Measurements from ENCODE around the gene CLCN1.

The CLCN1 gene

DNA sequence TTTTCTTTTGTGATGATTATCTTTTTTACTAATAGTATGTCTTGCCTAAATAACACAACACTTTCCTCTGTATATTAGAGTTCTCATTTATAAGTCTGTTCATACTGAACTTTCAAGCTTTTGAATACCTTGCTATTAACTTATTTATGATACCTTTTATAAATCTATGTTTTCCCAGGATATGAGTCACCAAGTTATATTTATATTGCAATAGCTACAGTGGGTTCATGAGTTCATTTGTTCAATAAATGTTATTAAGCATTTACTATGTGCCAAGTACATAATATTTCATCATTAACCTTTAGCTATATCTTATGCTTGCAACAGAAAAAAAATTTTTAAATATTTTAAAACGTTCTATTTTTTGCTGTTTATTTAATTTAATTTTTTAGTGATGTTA, 18.3 kb downstream of the CLCN1 start:
- no peak for DNase-seq (ENCODE audit: low spot score)

DNA sequence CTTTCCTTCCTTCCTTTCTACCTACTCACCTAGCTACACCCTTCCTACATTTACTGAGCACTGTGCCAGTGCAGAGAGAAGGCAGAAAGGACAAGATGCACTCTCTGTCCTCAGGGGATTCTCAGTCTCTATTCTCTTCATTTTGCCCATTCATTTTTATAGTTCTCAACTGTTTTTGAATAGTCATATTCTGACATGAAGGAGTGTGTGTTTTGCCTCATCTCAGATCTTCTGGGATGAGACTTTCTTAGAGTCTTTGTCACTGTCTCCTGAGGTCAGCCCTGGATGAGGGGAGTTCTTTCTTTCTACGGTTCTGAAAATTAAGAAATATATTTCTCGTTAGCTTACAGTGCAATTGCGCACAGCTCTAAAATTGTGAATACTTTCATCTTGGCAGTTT, 21.3 kb downstream of the CLCN1 start:
- DNase-seq (ENCODE audit: low spot score), result no peak

DNA sequence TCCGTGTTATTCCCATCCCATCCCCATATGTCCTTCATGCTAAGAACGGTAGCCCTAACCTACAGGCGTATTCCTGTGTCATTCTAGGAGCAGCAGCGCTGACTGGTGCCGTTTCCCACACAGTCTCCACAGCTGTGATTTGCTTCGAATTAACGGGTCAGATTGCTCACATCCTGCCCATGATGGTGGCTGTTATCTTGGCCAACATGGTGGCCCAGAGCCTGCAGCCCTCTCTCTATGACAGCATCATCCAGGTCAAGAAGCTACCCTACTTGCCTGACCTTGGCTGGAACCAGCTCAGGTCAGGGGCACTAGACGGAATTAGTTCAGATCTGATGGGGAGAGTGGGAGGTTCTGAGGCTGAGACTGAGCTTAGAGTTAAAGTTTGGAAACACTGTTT, 25.9 kb downstream of the CLCN1 start:
- no peak for DNase-seq (ENCODE audit: low spot score)

DNA sequence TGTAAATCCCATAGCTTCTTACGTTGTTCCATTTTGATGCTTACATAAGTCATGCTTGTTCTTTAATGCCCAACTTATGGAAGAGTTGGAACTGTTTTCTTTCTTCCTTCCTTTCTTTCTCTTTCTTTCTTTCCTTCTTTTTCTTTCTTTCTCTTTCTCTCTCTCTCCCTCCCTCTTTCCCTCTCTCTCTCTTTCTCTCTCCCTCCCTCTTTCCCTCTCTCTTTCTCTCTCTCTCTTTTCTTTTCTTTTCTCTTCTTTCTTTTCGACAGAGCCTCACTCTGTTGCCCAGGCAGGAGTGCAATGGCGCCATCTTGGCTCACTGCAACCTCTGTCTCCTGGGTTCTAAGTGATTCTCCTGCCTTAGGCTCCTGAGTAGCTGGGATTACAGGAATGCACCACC, 27.7 kb downstream of the CLCN1 start:
- no peak for DNase-seq (ENCODE audit: low spot score)

DNA sequence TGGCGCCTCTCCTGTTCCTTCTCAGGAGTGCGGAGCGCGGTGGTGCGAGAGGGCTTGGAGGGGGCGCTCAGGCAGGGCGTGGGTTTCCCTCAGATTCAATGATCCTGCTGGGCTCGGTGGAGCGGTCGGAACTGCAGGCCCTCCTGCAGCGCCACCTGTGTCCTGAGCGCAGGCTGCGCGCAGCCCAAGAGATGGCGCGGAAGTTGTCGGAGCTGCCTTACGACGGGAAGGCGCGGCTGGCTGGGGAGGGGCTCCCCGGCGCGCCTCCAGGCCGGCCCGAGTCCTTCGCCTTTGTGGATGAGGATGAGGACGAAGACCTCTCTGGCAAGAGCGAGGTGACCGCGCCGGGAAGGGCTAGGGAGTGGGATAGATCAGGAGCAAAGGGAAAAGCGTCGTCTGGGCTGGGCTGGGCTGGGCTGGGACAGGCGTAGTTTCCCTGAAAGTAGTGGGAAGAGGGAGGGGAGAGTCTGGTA, 29.6 kb downstream of the CLCN1 start:
- DNase-seq (ENCODE audit: low spot score), result no peak

DNA sequence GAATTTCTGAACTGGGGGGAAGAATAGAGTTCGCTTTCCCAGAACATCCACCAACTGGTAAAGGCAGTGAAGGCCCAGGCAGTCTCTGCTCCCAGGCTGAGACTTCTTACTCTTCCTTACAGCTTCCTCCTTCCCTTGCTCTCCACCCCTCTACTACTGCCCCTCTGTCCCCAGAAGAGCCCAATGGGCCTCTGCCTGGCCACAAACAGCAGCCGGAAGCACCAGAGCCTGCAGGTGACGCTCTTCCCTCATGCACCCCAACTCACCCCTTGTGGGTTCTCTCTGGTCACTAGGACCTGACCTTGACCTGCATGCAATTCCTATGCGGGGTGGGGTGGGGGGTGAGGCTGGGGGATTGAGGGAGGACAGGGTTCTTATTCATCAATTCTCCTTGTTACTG, 30.1 kb downstream of the CLCN1 start:
- DNase-seq (ENCODE audit: low spot score), result no peak

DNA sequence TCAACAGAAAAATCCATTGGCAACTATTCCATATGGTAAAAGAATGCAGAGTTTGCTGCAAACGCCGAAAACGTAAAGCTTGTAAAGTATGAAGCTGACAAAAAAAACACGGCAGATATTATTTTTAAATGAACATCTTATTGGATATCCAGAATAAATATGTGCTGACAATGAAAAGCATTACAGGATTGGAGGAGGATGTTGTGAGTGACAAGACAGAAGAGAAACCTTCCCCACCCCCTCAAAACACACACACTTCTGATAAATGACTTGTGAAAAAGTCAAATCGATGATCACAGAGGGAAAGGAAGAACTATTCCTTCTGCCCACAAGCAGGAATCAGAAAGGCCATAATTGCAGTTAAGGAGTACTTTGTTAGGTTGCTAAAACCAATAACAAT, 32.0 kb downstream of the CLCN1 start:
- no peak for DNase-seq (ENCODE audit: low spot score)

DNA sequence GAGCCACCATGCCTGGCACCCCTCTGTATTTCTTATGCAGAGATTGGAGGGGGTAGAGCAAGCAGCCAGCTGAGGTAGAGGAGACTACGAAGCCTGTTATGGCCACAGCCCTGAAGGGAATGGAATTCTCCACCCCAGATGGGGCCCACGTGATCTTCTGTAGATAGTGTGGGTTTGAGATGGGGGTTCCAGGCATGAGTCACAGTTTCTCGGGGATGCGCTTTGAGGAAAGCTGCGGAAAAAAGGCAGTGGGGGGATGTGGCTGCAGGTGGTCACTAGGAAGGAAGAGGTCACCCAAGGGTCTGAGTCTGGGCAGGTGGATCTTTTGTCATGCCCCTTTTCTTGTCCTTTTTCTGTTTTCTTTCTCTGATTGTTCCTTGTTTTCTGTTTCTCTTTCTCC, 35.1 kb downstream of the CLCN1 start:
- DNase-seq (ENCODE audit: low spot score), result no peak

DNA sequence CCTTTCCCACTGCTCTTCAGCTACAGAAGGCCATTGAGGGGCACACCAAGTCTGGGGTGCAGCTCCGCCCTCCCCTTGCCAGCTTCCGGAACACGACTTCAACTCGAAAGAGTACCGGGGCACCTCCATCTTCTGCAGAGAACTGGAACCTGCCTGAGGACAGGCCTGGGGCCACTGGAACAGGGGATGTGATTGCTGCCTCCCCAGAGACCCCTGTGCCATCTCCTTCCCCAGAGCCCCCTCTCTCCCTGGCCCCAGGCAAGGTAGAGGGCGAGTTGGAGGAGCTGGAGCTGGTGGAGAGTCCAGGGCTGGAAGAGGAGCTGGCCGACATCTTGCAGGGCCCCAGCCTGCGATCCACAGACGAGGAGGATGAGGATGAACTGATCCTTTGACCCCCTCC, 35.7 kb downstream of the CLCN1 start:
- DNase-seq (ENCODE audit: low spot score), result no peak

DNA sequence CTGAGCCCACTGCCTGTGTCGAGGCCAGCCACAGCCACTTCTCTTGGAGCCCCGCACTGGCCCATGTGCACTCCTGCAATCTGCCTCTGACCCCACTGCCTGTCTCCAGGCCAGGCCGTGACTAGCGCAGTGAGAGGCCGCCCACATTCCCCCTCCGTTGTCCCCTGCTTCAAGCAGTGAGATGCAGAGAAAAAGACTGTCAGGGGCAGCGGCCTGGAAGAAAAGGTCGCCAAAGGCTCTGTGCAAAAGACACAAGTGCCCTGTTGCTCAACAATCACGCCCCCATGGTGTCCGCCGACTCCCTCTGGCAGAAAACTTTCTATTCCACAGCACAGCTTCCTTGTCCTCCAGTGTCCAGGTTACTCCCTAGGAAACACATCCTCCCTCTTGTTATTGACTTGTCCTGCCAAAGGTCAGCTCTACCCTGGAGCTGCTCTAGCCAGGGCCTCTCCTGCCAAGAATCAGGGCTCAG, 36.7 kb downstream of the CLCN1 start:
- no peak for DNase-seq (ENCODE audit: low spot score)

DNA sequence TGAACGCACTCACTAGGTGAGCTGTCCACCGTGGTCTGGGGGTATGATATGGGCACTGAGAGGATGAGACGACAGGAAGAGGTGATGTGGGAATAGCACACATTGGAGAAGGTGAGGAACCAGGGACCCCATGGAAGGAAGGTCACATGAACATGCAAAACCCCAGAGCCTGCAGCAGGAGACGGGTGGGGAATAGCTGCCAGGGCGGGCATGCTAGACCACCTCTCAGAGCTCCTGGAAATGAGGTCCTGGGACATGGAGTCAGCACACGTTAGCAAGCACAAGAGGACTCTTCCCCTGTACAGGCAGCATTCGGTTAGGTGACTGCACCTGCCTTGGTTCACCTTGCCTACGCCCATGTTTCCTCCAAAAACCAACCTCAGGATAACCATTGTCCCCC, 38.5 kb downstream of the CLCN1 start:
- no peak for DNase-seq (ENCODE audit: low spot score)

DNA sequence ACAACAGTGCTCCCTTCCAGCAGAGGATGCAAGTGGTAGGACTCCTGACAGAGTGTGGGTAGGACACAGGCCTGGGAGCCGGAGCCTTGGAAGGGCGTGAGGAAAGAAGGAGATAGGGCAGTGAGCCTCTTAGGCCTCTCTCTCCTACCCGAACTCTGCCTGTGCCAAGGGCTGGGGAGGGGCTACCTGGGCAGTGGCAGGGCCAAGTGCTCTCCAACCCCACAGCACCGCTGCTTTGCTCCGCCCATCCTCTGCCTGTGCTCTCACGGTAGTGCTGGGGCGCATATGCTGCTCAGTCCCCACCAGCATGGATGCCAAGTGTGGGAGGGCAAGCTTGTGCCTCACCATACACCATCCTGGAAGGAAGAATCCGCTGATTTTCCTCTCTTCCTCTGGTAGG, 39.1 kb downstream of the CLCN1 start:
- DNase-seq (ENCODE audit: low spot score), result no peak

DNA sequence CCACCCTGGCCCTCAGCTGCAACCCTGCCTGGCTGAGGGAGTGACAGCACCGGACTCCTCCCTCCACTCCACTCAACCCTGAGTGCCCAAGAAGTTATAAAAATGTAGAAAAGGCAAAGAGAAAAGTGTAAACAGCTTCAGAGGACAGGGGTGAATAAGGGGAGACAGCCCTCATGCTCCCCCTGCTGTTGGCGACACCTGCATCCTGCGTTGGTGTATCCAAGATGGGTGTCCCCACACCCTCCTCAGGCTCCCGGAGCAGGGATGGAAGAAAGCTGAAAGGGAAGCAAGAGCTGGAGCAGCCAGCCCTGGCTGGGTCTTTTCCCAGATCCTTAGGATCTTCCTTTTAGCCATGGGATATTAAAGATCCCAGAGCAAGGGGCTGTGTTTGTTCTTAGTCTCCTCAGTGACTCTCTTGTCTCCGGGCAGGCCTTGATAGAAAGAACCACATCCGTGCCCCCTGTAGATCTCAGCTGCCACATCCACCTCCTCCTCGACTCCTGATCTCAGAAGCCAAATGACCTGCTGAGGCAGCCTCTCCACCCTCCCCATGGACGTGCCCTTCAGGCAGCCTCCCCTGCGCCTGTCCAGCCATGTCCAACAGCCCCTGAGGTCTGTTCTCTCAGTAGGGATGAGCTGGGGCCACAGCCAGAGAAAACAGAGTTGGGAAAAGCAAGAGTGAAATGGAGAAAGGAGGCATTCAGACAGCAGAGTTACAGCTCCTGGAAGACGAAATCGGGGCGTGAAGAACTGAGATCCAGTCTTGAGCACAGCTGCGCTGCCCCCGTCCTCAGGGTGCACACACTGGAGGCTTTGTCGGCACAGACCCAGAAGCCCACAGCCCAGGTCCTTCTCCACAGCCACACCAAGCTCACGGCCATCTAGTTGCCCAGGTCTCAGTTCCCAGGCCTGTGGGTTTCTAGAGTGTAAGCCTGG, 39.8 kb downstream of the CLCN1 start:
- no peak for DNase-seq (ENCODE audit: low spot score)

DNA sequence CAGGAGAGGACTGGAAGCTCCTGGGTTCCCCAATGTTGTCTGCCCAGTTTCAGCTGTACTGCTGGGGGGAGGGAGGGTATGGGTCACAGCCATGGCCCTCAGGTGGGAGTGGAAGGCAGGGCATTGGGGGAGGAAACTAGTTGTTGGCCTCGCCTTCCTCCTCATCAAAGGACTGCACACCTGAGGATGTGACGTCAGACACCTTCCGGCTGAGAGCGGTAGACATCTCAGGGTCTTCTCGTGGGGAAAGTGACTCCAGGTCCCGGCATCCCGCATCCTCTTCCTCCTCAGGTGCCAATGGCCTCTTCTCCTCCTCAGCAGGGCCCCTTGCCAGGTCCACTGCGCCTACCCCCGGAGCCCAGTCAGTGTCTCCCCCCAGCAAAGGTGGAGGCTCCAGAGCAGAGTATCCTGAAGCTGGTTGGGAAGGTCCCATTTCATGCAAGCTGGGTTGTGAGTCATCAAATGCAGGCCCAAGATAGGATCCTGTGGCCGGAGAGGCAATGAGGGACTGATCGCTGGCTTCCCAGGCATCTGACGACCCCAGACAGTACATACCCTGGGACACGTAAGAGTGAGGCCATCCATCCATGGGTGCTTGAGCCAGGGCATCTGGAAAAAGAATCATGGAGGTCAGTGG, 40.6 kb downstream of the CLCN1 start:
- no peak for DNase-seq (ENCODE audit: low spot score)

DNA sequence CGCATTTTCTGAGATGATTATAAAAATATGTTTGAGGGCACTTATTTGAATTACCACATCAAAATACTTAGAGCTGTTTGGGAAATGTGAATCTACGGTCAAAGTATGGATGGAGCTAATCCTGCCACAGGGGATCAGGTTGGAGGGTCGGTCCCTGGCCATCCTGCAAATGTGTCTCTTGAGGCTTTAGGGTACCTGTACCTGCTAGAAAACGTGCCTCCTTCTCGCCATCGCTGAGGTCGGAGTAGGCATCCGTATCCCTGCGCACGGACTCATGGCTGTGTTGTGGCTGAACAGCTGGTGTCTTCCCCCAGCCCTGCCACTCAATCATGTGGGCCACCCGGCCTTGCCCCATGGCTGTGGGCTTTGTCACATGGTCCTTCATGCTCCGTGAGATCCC, 42.7 kb downstream of the CLCN1 start:
- DNase-seq (ENCODE audit: low spot score), result no peak

DNA sequence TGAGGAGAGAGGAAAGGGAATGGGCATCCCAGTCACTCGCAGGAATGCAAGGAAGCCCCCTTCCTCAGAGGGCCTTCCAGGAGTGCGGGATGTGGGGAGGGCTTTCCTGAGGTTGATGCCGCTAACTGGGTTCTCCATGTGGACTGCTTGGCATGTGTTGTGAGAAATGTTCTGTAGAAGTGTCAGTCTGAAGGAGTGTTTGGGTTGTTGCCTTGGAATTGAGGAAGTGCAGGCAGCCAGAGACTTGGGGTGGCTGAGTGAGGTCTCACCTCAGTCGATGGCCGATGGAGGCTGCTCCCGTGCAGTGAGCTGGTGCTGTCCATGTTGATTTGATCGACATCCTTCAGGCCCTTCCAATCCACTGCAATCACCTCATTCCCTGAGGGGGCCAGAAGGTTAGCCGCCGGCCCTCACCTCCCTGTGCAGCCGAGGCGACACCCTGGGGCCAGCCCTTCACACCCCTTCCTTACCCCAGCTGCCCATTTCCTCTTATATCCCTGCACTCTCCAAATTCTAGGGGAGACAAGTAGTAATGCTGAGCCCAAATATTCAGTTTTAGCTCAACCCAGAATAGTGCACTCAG, 44.0 kb downstream of the CLCN1 start:
- no peak for DNase-seq (ENCODE audit: low spot score)

DNA sequence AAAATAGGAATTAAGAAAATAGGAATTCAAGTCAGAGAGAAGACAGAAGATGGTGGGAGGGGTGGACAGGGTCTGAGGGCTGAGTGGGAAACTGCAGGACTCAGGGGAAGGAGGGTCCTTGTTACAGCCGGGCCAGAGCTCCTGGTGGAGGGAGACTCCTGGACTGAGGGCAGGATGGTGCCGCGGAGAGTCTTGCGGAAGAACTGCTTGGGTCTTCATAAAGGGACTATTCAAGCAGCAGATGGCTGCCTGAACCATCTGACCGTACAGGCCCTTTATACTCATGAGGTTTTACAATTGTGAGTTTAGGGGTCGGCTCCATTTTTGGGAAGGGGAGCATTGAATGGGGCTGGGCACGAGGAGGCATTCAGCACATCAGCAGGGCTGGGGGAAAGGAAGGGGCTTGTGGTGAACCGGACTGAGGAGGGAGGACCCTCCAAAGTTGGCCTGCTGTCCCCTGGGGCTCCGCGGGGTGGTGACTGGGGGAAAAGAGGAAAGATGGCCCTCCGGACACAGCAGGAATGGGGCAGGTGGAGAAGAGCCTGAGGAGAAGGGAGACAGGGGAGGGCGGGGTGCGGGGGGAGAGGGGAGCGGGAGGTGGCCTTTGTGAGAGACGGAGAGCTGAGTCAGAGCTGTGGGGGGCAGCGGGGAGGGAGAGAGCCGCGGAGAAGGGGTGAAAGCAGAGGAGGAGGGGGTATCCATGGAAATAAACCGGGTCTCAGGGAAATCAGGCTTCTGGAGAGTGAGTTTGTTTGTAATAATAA, 45.1 kb downstream of the CLCN1 start:
- DNase-seq (ENCODE audit: low spot score), result peak; percentile 66

DNA sequence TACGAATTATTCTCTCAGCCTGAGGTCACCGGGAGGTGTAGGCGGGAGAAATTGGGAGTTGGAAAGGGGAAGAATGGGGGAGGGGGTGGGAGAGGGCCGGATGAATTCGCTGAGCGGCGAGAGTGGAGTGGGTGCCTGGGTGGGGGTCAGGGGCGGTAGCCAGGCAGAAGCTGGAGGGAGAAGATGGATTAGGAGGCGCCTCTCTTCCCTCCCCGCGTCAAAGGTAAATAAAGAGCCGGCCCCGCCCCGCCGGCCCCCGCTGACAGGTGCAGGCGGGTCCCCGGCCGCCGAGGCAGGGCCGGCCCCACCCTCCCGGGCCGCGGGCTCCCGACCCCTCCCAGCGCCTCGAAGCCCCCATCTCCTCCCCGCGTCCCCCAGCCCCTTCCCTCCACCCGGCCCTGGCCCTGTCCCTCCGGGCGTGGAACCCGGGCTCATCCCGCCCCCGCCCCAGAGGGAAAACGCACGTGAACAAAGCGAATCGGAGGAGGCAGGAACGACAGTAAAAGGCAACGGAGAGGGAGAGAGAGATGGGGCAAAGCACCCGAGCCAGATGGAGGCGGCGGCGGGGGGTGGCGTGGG, 45.7 kb downstream of the CLCN1 start:
- DNase-seq (ENCODE audit: low spot score), result no peak

DNA sequence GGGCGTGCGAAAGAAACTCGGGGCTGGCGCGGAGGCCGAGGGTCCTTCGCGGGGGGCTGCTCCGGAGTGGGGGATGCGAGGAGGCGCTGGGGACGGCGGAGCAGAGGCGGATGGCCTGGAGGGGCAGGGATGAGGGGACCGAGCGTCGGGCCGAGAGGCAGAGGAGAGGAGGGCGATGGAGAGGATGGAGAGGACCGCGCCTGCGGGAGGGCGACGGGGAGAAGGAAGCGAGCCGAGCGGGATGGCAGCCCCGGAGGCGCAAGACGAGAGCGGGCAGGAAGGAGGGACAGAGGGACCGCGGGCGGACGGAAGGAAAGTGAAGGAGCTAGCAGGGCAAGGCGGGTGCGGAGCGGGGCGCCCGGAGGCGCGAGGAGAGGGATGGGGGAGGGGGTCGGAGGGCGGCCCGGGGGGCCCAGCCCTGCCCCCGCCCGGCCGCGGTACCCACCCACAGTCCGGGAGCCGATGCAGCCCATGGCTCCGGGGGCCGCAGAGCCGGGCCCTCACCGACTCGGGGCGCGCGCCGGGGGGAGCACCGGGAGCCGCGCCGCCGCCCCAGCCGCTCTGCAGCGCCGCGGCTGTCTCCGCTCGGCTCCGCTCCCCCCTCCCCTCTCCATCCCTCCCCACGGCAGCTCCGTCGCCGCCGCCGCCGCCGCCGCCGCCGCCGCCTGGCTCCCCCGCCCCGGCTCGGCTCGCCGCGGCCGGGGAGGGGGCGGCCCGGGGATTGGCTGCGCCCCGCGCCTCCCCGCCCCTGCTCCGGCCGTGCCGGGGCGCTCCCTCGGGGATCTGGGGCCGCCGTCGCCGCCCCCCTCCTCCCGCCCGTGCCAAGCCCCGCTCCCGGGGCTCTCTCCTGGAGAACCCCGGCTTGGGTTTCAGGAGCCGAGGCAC, 46.5 kb downstream of the CLCN1 start, which contains the start of gene FAM131B:
Gene FAM131B, minus strand, starts transcription at position 583 of the 885 bp plus-strand sequence. Its CDS starts 110 bp downstream, at position 473.
- DNase-seq (ENCODE audit: low spot score), result peak; percentile 75
